HFFc6 (cell line): Measurements from ENCODE around the gene AGXT. TPM values are rescaled to one million over a fixed set of nuclear protein-coding genes. Genes with fewer than 3 reads are reported as not detected.

Source experiments
- DNase-seq: peaks from one replicate; pipeline ENCODE4 v3.0.0-alpha.2; 2018
- H3K27ac Mint-ChIP-seq: 2 replicates; pipeline ENCODE4 v1.8.0; 2020; ENCODE audit warnings: mild to moderate bottlenecking, mixed read lengths
- H3K27me3 Mint-ChIP-seq: 2 replicates; pipeline ENCODE4 v1.8.0; 2021; ENCODE audit warnings: mild to moderate bottlenecking, moderate library complexity, mixed read lengths; ENCODE audit not compliant: insufficient read depth
- H3K36me3 Mint-ChIP-seq: 2 replicates; pipeline ENCODE4 v1.8.0; 2021; ENCODE audit warnings: low read depth, mixed read lengths
- H3K4me1 Mint-ChIP-seq: 2 replicates; pipeline ENCODE4 v1.8.0; 2020; ENCODE audit warnings: low read depth, mixed read lengths
- H3K4me3 Mint-ChIP-seq: 2 replicates; pipeline ENCODE4 v1.8.0; 2020; ENCODE audit warnings: mild to moderate bottlenecking, moderate library complexity, mixed read lengths
- H3K9me3 Mint-ChIP-seq: 2 replicates; pipeline ENCODE4 v1.8.0; 2020; ENCODE audit warnings: mild to moderate bottlenecking, mixed read lengths
- total RNA-seq, 6 experiments: library from RNA; stranded (reverse); fragmentation: NEBNext Ultra II Directional; extraction: Animal tissue kit (Norgen Biotek cat#: 25700); gene quantifications; 2 replicates in 1 of 6; 3 replicates in 5 of 6; pipeline ENCODE4 v1.2.3, GENCODE V29; 2021
- TF ChIP-seq, protein P1 (sequence below): fragments of 200-600 bp; sonication (generic); IDR thresholded peaks from 2 replicates; pipeline ENCODE4 v1.5.0; 2021; ENCODE audit warnings: antibody characterized with exemption, mild to moderate bottlenecking

The AGXT gene
- total RNA-seq, 6 experiments from 2014 or later, result not detected

DNA sequence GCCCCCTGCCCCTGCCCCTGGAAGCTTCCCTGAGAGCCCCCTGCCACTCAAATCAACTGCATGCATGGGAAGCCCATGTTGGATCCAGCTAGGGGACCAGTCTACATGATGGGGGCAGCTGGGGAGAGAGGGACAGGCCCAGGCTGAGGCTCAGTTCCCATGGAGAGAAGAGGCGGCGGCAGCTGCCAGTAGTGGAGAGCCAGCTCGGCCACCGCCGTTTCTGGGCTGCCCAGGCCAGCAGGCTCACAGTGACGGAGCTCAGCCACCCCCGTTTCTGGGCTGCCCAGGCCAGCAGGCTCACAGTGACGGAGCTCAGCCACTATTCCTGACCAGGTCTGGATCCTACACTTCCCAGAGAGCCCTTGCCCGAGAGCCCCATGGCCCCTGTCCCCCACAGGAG lies 23.7 kb downstream of the AGXT start:
- TF ChIP-seq, protein P1, sequence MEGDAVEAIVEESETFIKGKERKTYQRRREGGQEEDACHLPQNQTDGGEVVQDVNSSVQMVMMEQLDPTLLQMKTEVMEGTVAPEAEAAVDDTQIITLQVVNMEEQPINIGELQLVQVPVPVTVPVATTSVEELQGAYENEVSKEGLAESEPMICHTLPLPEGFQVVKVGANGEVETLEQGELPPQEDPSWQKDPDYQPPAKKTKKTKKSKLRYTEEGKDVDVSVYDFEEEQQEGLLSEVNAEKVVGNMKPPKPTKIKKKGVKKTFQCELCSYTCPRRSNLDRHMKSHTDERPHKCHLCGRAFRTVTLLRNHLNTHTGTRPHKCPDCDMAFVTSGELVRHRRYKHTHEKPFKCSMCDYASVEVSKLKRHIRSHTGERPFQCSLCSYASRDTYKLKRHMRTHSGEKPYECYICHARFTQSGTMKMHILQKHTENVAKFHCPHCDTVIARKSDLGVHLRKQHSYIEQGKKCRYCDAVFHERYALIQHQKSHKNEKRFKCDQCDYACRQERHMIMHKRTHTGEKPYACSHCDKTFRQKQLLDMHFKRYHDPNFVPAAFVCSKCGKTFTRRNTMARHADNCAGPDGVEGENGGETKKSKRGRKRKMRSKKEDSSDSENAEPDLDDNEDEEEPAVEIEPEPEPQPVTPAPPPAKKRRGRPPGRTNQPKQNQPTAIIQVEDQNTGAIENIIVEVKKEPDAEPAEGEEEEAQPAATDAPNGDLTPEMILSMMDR, result no peak
- Mint-ChIP-seq H3K27ac (no peak overlapping the region), H3K9me3 (no peaks in the 10 kb centered on the region), H3K4me1 (no peaks in the 10 kb centered on the region), H3K27me3 (peaks cover 9% of the 10 kb centered on the region), H3K4me3 (no peak overlapping the region), H3K36me3 (no peaks in the 10 kb centered on the region)
- DNase-seq, result no peak

DNA sequence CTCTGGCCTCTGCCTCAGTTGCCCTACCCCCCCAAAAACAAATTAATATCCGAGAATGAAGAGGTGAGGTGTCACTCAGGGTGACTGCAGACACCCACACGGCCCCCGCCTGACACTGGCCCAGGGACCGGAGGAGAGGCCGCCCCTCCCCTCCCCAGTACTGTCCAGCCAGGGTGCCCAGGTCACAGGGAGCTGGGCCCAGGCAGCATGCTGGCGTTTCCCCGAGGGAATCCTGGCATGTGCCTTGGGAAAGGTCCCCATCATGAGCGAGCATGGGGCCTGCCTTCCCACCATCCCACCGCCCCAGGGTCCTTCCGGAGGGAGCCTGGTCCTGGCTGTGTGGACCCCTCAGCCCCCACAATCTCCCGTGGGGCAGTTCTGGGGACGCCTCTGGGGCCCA lies 24.3 kb downstream of the AGXT start:
- no peaks in the 10 kb centered on the region for H3K9me3 Mint-ChIP-seq
- no peaks in the 10 kb centered on the region for H3K4me1 Mint-ChIP-seq
- no peak overlapping the region for H3K27ac Mint-ChIP-seq
- TF ChIP-seq, protein P1, result no peak
- DNase-seq, result no peak
- H3K4me3 Mint-ChIP-seq, result no peak overlapping the region
- no peaks in the 10 kb centered on the region for H3K36me3 Mint-ChIP-seq
- peaks cover 6% of the 10 kb centered on the region for H3K27me3 Mint-ChIP-seq

DNA sequence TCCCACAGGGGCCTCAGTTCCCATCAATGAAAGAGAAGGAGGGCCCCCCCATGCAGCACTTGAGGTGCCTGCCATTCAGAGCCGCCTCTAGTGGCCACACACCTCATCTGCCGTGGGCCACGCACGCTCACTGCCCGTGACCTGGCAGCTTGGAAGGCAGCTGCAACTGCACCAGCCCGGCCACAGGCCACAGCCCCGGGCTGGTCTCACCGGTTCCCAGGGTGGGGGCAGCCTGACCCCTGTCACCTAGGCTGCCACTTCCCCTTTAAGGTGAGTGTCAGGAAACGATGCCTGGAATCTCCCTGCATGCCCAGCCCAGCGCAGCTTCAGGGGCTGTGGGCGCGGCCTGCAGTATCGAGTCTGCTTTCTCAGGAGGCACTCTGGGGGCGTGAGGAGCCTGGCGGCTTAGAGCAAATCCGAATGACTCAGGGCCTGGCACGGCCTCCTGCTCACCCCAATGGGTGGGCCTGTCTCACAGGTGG lies 24.8 kb downstream of the AGXT start:
- TF ChIP-seq, protein P1, result no peak
- no peaks in the 10 kb centered on the region for H3K36me3 Mint-ChIP-seq
- no peak for DNase-seq
- peaks cover 8% of the 10 kb centered on the region for H3K27me3 Mint-ChIP-seq
- no peak overlapping the region for H3K4me3 Mint-ChIP-seq
- no peaks in the 10 kb centered on the region for H3K4me1 Mint-ChIP-seq
- H3K27ac Mint-ChIP-seq, result no peak overlapping the region
- no peaks in the 10 kb centered on the region for H3K9me3 Mint-ChIP-seq

DNA sequence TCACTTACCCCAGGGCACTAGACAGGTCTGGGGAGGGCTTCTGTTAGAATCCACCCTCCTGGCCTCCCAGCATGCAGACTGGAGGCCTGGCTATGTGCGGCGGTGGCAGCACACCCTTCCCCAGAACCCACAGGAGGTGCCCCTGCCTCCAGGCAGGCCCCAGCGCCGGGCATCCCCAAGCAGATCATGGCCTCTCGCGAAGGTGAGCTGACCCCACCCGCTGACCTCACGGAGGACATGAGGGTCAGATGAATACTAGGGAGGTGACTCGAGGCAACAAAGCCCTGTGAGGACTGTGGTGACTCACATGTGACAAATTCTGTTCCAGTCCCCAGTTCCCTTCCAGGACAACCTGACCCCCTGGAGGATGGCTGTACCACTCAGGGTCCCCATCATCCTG lies 25.4 kb downstream of the AGXT start:
- Mint-ChIP-seq H3K9me3 (no peaks in the 10 kb centered on the region), H3K36me3 (no peaks in the 10 kb centered on the region), H3K27me3 (peaks cover 5% of the 10 kb centered on the region), H3K27ac (no peak overlapping the region), H3K4me3 (no peak overlapping the region), H3K4me1 (no peaks in the 10 kb centered on the region)
- no peak for DNase-seq
- TF ChIP-seq, protein P1, result no peak

DNA sequence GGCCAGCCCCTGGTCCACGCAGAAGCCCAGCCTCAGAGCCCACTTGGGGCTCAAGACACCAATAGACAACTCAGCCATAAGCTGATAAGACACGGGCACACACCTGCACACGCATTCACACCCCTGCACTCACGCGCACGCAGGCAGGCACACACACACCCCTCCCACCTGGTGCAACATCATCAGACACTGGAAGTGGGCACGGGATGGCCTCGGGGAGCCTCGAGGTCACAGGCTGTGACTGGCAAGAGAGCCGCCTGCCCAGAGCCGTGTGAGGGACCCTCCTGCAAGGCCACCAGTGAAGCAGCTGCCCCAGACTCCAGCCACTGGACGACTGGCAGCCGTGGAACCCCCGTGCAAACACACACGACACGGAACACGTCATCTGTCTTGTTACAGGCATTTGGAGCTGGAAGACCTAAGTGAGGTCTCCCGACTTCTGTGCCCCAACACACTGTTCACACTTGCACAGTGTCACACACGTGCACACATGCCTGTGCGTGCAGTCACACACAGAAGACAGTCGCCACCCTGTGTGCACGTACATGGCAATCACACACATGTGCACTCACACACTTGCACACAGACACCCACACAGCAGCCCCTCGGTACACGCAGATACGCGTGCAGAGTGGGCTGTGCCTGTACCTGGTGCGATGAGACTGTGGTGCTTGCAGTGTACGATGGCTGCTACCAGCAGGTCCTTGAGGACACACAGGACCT lies 26.4 kb downstream of the AGXT start:
- Mint-ChIP-seq H3K9me3 (no peaks in the 10 kb centered on the region), H3K4me1 (no peaks in the 10 kb centered on the region), H3K27me3 (peaks cover 5% of the 10 kb centered on the region), H3K4me3 (no peak overlapping the region), H3K27ac (no peak overlapping the region), H3K36me3 (no peaks in the 10 kb centered on the region)
- DNase-seq, result no peak
- TF ChIP-seq, protein P1, result no peak
